HepG2 (cell line): ENCODE results near the gene MGARP. TPM values are rescaled to one million over a fixed set of nuclear protein-coding genes. Genes with fewer than 3 reads are reported as not detected.

Experiments used
- CAMTA2 ChIP-seq: sonication (generic); formaldehyde crosslinking; IDR thresholded peaks from 2 replicates; pipeline ENCODE4 v1.4.0; 2020; ENCODE audit warnings: mild to moderate bottlenecking, missing genetic modification reagents, borderline replicate concordance
- FOXK1 ChIP-seq: sonication (generic); formaldehyde crosslinking; IDR thresholded peaks from 2 replicates; pipeline ENCODE4 v1.4.0; 2020; ENCODE audit warnings: low read depth, missing genetic modification reagents, borderline replicate concordance
- GZF1 ChIP-seq: sonication (generic); formaldehyde crosslinking; IDR thresholded peaks from 2 replicates; pipeline ENCODE4 v1.5.1; 2020; ENCODE audit warnings: mild to moderate bottlenecking, missing genetic modification reagents
- HNF4A ChIP-seq: sonication (generic); formaldehyde crosslinking; IDR thresholded peaks from 2 replicates; pipeline ENCODE4 v1.4.0; 2020; ENCODE audit warnings: missing genetic modification reagents
- MXI1 ChIP-seq: IDR thresholded peaks from 3 replicates; pipeline ENCODE4 v1.6.1; 2012; ENCODE audit warnings: low read depth, low read length, inconsistent platforms, borderline replicate concordance
- PHF21A ChIP-seq: sonication (generic); formaldehyde crosslinking; IDR thresholded peaks from 2 replicates; pipeline ENCODE4 v1.5.0; 2020; ENCODE audit warnings: mild to moderate bottlenecking, missing genetic modification reagents
- POGZ ChIP-seq: sonication (generic); formaldehyde crosslinking; IDR thresholded peaks from 2 replicates; pipeline ENCODE4 v1.4.0; 2020; ENCODE audit warnings: mild to moderate bottlenecking, missing genetic modification reagents
- RFXAP ChIP-seq: sonication (generic); formaldehyde crosslinking; IDR thresholded peaks from 2 replicates; pipeline ENCODE4 v1.4.0; 2020; ENCODE audit warnings: missing genetic modification reagents, borderline replicate concordance
- SALL2 ChIP-seq: sonication (generic); formaldehyde crosslinking; IDR thresholded peaks from 2 replicates; pipeline ENCODE4 v1.8.1; 2023; ENCODE audit warnings: mild to moderate bottlenecking, missing genetic modification reagents, inconsistent platforms
- YEATS2 ChIP-seq: sonication (generic); formaldehyde crosslinking; IDR thresholded peaks from 2 replicates; pipeline ENCODE4 v1.4.0; 2020; ENCODE audit warnings: missing genetic modification reagents, borderline replicate concordance
- ZBTB7A ChIP-seq: sonication (generic); formaldehyde crosslinking; IDR thresholded peaks from 2 replicates; pipeline ENCODE4 v1.8.0; 2022; ENCODE audit warnings: mild to moderate bottlenecking, missing genetic modification reagents
- ZNF121 ChIP-seq: sonication (generic); formaldehyde crosslinking; IDR thresholded peaks from 2 replicates; pipeline ENCODE4 v1.5.0; 2020; ENCODE audit warnings: mild to moderate bottlenecking, missing genetic modification reagents
- ZNF550 ChIP-seq: sonication (generic); formaldehyde crosslinking; IDR thresholded peaks from 2 replicates; pipeline ENCODE4 v1.4.0; 2020; ENCODE audit warnings: mild to moderate bottlenecking, missing genetic modification reagents, borderline replicate concordance
- ZSCAN25 ChIP-seq: sonication (generic); formaldehyde crosslinking; IDR thresholded peaks from 2 replicates; pipeline ENCODE4 v1.8.0; 2022; ENCODE audit warnings: mild to moderate bottlenecking, missing genetic modification reagents
- polyA plus RNA-seq, 8 experiments: library from polyadenylated mRNA; depleted of rRNA in 3 of 8; stranded (reverse) in 7 of 8; unstranded in 1 of 8; fragments of >200 nt; fragmentation: Illumina TruSeq in 4 of 8; extraction: Trizol in 4 of 8; gene quantifications; 2 replicates each; pipeline versions ENCODE4 v1.2.1 to v1.2.3, GENCODE V29; 2011 to 2016; ENCODE audit warnings: low read depth in 4 of 8, missing spikeins in 1 of 8, mixed read lengths in 1 of 8; ENCODE audit not compliant: insufficient read depth in 1 of 8
- total RNA-seq, 5 experiments: library from RNA; depleted of rRNA; stranded (reverse); fragments of >200 nt; fragmentation: Illumina TruSeq; extraction: Trizol; gene quantifications; 2 replicates each; pipeline ENCODE4 v1.2.3, GENCODE V29; 2016; ENCODE audit warnings: low read depth in 1 of 5
- TF ChIP-seq, protein P1 (sequence below): sonication (generic); formaldehyde crosslinking; IDR thresholded peaks from 2 replicates; pipeline ENCODE4 v1.4.0; 2020; ENCODE audit warnings: missing genetic modification reagents, mild to moderate bottlenecking, borderline replicate concordance
- TF ChIP-seq, protein P2 (sequence below): sonication (generic); formaldehyde crosslinking; IDR thresholded peaks from 2 replicates; pipeline ENCODE4 v1.4.0; 2020; ENCODE audit warnings: missing genetic modification reagents, borderline replicate concordance

Gene MGARP
- total and polyA plus RNA-seq, 2 of the 13 experiments (the other 11 are each of a cell fraction or from before 2014, with no cell fraction given): 0.11 to 0.13 TPM

DNA sequence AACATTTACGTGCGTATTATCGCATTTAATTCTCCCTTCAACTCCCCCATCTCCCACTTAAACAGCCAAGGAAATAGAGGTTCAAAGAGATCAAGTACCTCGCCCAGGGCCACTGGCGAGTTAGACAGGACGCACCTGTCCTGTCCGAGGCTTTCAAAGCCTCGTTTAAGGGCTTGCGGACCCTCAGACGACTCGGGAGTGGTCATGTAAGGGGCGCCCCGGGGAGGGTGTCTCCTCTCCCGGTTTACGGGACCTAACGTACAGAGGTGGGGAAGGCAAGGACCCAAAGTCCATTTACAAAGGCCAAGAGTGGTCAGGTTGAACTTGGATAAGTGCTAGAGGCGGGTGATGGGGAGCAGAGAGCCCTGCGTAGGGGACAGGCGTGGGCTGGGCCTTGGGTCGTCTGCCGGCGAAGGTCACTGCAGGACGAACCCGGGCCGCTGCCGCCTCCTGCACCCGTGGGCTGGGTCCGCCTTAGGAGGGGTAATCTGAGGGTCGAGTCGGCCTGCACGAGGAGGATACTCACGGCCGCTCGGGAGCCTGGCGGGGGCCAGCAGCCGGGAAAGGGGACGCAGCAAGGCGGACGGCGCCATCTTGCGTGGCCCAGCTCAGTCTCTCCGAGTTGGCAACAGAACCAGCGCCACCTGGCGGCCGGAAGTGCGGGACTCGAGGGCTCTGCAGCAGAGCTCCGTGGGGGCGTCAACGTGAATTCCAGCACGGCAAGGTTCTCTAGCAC lies 15.3 kb upstream of the MGARP start (continued):
- TF ChIP-seq, protein P1, sequence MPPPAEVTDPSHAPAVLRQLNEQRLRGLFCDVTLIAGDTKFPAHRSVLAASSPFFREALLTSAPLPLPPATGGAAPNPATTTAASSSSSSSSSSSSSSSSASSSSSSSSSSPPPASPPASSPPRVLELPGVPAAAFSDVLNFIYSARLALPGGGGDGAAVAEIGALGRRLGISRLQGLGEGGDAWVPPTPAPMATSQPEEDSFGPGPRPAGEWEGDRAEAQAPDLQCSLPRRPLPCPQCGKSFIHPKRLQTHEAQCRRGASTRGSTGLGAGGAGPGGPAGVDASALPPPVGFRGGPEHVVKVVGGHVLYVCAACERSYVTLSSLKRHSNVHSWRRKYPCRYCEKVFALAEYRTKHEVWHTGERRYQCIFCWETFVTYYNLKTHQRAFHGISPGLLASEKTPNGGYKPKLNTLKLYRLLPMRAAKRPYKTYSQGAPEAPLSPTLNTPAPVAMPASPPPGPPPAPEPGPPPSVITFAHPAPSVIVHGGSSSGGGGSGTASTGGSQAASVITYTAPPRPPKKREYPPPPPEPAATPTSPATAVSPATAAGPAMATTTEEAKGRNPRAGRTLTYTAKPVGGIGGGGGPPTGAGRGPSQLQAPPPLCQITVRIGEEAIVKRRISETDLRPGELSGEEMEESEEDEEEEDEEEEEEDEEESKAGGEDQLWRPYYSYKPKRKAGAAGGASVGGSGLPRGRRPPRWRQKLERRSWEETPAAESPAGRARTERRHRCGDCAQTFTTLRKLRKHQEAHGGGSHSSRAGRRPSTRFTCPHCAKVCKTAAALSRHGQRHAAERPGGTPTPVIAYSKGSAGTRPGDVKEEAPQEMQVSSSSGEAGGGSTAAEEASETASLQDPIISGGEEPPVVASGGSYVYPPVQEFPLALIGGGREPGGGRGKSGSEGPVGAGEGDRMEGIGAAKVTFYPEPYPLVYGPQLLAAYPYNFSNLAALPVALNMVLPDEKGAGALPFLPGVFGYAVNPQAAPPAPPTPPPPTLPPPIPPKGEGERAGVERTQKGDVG (CRISPR knock-in tag): peak; percentile 64; the same call in 1 of the 2 replicates
- TF ChIP-seq FOXK1 (CRISPR knock-in tag): peak; percentile 81
- no peak; the same call in 1 of the 2 replicates for TF ChIP-seq GZF1
- TF ChIP-seq ZNF550 (CRISPR knock-in tag): 0 out of 2 replicates have a peak, but pooled peaks have one; percentile 76
- TF ChIP-seq CAMTA2 (CRISPR knock-in tag): no peak
- peak; percentile 64 for TF ChIP-seq ZNF121 (CRISPR knock-in tag)
- peak; percentile 2; the same call in 1 of the 2 replicates for TF ChIP-seq PHF21A (CRISPR knock-in tag)
- TF ChIP-seq POGZ (CRISPR knock-in tag): peak; percentile 90
- TF ChIP-seq SALL2: peak; percentile 62; the same call in 1 of the 2 replicates
- peak; percentile 47 for TF ChIP-seq HNF4A (CRISPR knock-in tag)
- peak; percentile 40; the same call in 1 of the 2 replicates for TF ChIP-seq ZBTB7A (CRISPR knock-in tag)
- peak; percentile 59; the same call in 1 of the 2 replicates for TF ChIP-seq YEATS2 (CRISPR knock-in tag)
- TF ChIP-seq MXI1: peak; percentile 49; the same call in 1 of the 3 replicates
- TF ChIP-seq, protein P2, sequence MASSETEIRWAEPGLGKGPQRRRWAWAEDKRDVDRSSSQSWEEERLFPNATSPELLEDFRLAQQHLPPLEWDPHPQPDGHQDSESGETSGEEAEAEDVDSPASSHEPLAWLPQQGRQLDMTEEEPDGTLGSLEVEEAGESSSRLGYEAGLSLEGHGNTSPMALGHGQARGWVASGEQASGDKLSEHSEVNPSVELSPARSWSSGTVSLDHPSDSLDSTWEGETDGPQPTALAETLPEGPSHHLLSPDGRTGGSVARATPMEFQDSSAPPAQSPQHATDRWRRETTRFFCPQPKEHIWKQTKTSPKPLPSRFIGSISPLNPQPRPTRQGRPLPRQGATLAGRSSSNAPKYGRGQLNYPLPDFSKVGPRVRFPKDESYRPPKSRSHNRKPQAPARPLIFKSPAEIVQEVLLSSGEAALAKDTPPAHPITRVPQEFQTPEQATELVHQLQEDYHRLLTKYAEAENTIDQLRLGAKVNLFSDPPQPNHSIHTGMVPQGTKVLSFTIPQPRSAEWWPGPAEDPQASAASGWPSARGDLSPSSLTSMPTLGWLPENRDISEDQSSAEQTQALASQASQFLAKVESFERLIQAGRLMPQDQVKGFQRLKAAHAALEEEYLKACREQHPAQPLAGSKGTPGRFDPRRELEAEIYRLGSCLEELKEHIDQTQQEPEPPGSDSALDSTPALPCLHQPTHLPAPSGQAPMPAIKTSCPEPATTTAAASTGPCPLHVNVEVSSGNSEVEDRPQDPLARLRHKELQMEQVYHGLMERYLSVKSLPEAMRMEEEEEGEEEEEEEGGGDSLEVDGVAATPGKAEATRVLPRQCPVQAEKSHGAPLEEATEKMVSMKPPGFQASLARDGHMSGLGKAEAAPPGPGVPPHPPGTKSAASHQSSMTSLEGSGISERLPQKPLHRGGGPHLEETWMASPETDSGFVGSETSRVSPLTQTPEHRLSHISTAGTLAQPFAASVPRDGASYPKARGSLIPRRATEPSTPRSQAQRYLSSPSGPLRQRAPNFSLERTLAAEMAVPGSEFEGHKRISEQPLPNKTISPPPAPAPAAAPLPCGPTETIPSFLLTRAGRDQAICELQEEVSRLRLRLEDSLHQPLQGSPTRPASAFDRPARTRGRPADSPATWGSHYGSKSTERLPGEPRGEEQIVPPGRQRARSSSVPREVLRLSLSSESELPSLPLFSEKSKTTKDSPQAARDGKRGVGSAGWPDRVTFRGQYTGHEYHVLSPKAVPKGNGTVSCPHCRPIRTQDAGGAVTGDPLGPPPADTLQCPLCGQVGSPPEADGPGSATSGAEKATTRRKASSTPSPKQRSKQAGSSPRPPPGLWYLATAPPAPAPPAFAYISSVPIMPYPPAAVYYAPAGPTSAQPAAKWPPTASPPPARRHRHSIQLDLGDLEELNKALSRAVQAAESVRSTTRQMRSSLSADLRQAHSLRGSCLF (CRISPR knock-in tag): no peak
- TF ChIP-seq RFXAP: 0 out of 2 replicates have a peak, but pooled peaks have one; percentile 75
- peak; percentile 49; the same call in 1 of the 2 replicates for TF ChIP-seq ZSCAN25 (CRISPR knock-in tag)
